Activated naive CD4-positive, alpha-beta T cell treated with anti-CD3 and anti-CD28 coated beads, Interleukin-2, amount 50 U/mL, for 24 hours (primary cell): ENCODE results near the gene GRM7.
"Not testable (repeated sequence)": the region's sequence is repeated elsewhere in the genome, so short reads cannot be mapped to it uniquely, and the experiment has no call there.

Experiments
- H3K27ac Mint-ChIP-seq: one replicate; pipeline ENCODE4 v1.8.0; 2021; ENCODE audit warnings: mild to moderate bottlenecking, mixed read lengths
- H3K27me3 Mint-ChIP-seq: one replicate; pipeline ENCODE4 v1.8.0; 2021; ENCODE audit warnings: mixed read lengths
- H3K36me3 Mint-ChIP-seq: one replicate; pipeline ENCODE4 v1.8.0; 2021; ENCODE audit warnings: mixed read lengths
- H3K4me1 Mint-ChIP-seq: one replicate; pipeline ENCODE4 v1.8.0; 2021; ENCODE audit warnings: mixed read lengths
- H3K4me3 Mint-ChIP-seq: one replicate; pipeline ENCODE4 v1.8.0; 2021; ENCODE audit warnings: mild to moderate bottlenecking, mixed read lengths
- H3K9me3 Mint-ChIP-seq: one replicate; pipeline ENCODE4 v1.8.0; 2021; ENCODE audit warnings: mixed read lengths

Gene GRM7

DNA sequence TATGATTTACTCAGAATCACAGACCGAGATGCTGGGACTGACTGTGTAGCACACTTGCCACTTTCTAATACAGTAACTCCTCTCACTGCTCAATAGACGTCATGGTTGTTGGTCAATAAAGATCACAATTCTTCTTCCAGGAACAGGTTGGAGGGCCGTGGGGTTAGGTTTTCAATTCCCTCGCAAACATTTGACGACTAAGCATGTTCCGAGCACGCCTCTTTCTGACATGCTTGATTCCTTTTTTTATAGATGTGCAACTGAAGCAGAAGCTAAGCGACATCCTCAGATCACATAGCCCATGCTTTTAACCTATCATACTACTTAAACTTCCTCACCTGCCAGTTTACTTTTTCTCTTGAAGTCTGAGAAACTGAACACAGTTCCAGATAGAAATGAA is 61.0 kb downstream of the GRM7 start:
- no peak overlapping the region for H3K4me3 Mint-ChIP-seq
- H3K27ac Mint-ChIP-seq = no peak overlapping the region
- H3K4me1 Mint-ChIP-seq = no peaks in the 10 kb centered on the region
- H3K36me3 Mint-ChIP-seq = no peaks in the 10 kb centered on the region
- no peaks in the 10 kb centered on the region for H3K9me3 Mint-ChIP-seq
- H3K27me3 Mint-ChIP-seq = no peaks in the 10 kb centered on the region

- Mint-ChIP-seq H3K9me3 (no peaks in the 10 kb centered on the region), H3K27ac (no peak overlapping the region), H3K4me1 (no peaks in the 10 kb centered on the region), H3K36me3 (no peaks in the 10 kb centered on the region), H3K27me3 (no peaks in the 10 kb centered on the region), H3K4me3 (no peak overlapping the region)
Observed at GRCh38 chr3:6928064-6928463, 67.1 kb downstream of the GRM7 start.

DNA sequence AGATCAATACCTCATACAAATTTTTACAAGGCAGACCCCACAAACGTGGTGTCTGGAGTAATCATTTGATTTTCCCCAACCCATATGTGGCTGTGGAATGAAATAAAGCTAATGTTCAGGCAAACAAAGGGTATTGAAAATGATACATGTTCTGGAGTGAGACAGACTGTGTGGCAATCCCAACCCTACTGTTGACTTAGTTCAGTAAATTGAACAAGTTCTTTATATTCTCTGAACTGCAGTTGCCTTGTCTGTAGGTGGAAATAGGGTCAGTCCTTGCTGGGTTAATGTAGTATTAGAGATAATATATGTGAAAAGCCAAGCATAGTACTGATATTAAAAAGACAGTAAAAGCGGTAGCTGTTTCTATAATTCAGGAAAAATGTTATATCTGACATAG is 69.0 kb downstream of the GRM7 start:
- Mint-ChIP-seq H3K27ac (no peak overlapping the region), H3K36me3 (no peaks in the 10 kb centered on the region), H3K4me3 (no peak overlapping the region)

GRCh38 chr3:6935418-6935817 is 74.5 kb downstream of the GRM7 start:
- H3K9me3 Mint-ChIP-seq, H3K27me3 Mint-ChIP-seq, H3K4me3 Mint-ChIP-seq, H3K27ac Mint-ChIP-seq, H3K4me1 Mint-ChIP-seq, H3K36me3 Mint-ChIP-seq: not testable (repeated sequence)

More for the DNA sequence above, 69.0 kb downstream of the GRM7 start:
- Mint-ChIP-seq H3K9me3 (no peaks in the 10 kb centered on the region), H3K4me1 (no peaks in the 10 kb centered on the region), H3K27me3 (no peaks in the 10 kb centered on the region)

DNA sequence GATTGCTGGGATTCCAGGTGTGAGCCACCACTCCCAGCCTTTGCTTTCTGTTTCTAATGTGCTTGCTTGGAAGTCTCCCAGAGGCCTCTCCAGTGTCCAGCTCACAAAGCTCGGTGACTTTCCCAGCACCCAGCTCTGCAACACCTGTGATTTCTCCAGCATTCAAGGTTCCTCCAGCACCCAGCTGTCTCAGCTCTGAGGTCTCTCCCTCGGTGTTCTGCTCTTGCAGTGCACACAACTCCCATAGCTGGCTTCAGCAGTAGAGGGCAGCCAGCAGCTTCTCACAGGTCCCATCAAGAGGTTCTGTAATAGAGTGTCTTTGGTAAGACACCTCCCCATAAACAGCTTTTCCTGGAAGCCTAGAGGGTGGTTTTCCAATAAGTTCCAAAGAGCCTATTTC is 75.1 kb downstream of the GRM7 start:
- peaks cover under 1% of the 10 kb centered on the region for H3K9me3 Mint-ChIP-seq
- H3K36me3 Mint-ChIP-seq = no peaks in the 10 kb centered on the region
- no peaks in the 10 kb centered on the region for H3K4me1 Mint-ChIP-seq
- H3K27me3 Mint-ChIP-seq = no peaks in the 10 kb centered on the region
- H3K27ac Mint-ChIP-seq = no peak overlapping the region
- H3K4me3 Mint-ChIP-seq = no peak overlapping the region

GRCh38 chr3:6962801-6963200 is 101.9 kb downstream of the GRM7 start:
- Mint-ChIP-seq H3K4me3 (no peak overlapping the region), H3K4me1 (no peaks in the 10 kb centered on the region), H3K27me3 (no peaks in the 10 kb centered on the region), H3K9me3 (no peaks in the 10 kb centered on the region), H3K36me3 (no peaks in the 10 kb centered on the region), H3K27ac (no peak overlapping the region)

GRCh38 chr3:6965881-6966280 is 105.0 kb downstream of the GRM7 start:
- Mint-ChIP-seq H3K36me3 (no peaks in the 10 kb centered on the region), H3K9me3 (no peaks in the 10 kb centered on the region), H3K27ac (no peak overlapping the region), H3K4me3 (no peak overlapping the region), H3K27me3 (no peaks in the 10 kb centered on the region), H3K4me1 (no peaks in the 10 kb centered on the region)

DNA sequence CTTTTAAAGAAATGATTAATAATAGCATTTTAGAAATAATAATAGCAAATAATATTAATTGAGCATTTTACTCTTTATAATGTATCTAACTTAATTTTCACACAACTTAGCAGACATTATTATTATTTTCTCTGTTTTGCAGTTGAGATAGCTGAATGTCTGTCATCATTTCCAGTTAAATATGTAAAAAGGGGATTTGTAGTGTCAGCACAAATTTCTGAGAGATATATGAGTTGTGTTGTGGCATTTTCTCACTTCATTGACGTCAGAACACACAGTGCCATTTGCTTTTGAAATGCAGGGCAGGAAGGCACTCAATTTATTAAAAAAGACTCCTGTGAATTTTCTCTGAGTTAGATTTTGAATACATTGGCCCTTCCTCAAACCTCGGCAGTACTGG is 111.0 kb downstream of the GRM7 start:
- Mint-ChIP-seq H3K4me1 (no peaks in the 10 kb centered on the region), H3K9me3 (no peaks in the 10 kb centered on the region), H3K27me3 (no peaks in the 10 kb centered on the region), H3K4me3 (no peak overlapping the region), H3K27ac (no peak overlapping the region), H3K36me3 (no peaks in the 10 kb centered on the region)

GRCh38 chr3:6985848-6986247 is 124.9 kb downstream of the GRM7 start:
- no peak overlapping the region for H3K4me3 Mint-ChIP-seq
- H3K4me1 Mint-ChIP-seq = no peaks in the 10 kb centered on the region

DNA sequence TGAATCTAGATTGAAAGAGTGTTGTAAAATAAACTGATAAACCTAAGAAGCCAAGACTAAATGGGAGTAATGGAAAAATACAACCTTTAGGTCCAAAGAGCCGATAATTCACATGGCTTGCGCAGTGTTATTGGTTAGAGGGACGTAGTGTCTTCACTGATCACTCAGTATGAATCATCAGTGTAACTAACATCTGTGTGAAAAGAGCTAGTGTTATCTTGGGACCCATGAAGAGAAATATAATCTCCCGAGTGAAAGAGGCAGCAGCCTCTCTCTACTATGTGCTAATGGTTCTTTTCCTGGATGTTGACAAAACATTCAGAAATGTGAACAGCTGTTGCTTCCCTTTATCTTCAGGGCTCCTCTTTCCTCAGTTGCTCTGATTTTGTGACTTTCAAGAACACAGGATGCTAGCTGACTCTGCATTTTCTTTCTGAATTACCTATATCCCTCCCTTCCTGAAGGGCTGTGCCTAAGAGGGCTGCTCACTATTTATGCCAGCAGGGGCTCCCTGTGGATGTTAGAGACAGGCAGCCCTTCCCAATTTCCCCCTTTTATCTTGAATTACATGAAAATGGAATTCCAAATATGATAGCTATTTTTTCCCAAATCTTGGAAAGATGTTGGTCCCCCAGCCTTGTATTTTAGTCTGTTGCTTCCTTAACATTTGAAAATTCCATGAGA is 128.8 kb downstream of the GRM7 start:
- peaks cover 11% of the 10 kb centered on the region for H3K9me3 Mint-ChIP-seq
- H3K27ac Mint-ChIP-seq = no peak overlapping the region
- H3K4me1 Mint-ChIP-seq = no peaks in the 10 kb centered on the region
- no peaks in the 10 kb centered on the region for H3K27me3 Mint-ChIP-seq
- no peak overlapping the region for H3K4me3 Mint-ChIP-seq
- no peaks in the 10 kb centered on the region for H3K36me3 Mint-ChIP-seq

More at GRCh38 chr3:6985848-6986247, 124.9 kb downstream of the GRM7 start:
- Mint-ChIP-seq H3K36me3 (no peaks in the 10 kb centered on the region), H3K9me3 (peaks cover 6% of the 10 kb centered on the region), H3K27me3 (no peaks in the 10 kb centered on the region), H3K27ac (no peak overlapping the region)

DNA sequence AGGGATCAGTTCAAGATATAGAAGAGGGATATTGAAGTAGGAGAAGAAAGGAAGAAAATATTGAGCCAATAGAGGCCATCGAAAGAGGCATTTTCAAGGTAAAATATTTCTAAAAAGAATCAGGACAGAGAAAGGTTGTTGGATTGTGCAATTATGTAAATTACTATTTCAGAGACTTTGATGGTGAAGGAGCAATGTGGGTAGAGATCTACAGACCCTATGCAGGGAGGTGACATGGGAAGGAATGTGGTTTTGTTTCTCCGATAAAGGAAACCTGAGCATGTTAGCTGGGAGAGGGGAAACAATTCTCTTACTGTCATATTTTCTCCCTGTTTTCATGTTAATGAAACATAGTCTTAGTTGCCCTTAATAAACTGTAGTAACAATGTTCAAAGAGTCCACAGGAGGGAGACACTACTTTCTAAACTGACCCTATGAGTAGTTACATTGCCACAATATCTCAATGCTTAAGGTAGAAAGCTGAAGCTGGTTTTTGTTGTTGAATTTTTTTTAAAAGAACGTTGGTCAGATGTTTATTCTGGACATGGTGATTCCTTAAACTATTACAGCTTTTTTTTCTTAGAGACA is 133.3 kb downstream of the GRM7 start:
- no peaks in the 10 kb centered on the region for H3K27me3 Mint-ChIP-seq
- H3K4me3 Mint-ChIP-seq = no peak overlapping the region
- H3K27ac Mint-ChIP-seq = no peak overlapping the region
- H3K9me3 Mint-ChIP-seq = peaks cover 8% of the 10 kb centered on the region
- no peaks in the 10 kb centered on the region for H3K36me3 Mint-ChIP-seq
- H3K4me1 Mint-ChIP-seq = no peaks in the 10 kb centered on the region

- no peaks in the 10 kb centered on the region for H3K27me3 Mint-ChIP-seq
- no peak overlapping the region for H3K27ac Mint-ChIP-seq
- H3K9me3 Mint-ChIP-seq = peaks cover 5% of the 10 kb centered on the region
- H3K4me1 Mint-ChIP-seq = no peaks in the 10 kb centered on the region
- no peak overlapping the region for H3K4me3 Mint-ChIP-seq
- no peaks in the 10 kb centered on the region for H3K36me3 Mint-ChIP-seq
Observed at GRCh38 chr3:7000501-7000900, 139.6 kb downstream of the GRM7 start.

- Mint-ChIP-seq H3K27me3 (no peaks in the 10 kb centered on the region), H3K27ac (no peak overlapping the region), H3K4me1 (no peaks in the 10 kb centered on the region), H3K36me3 (no peaks in the 10 kb centered on the region), H3K9me3 (peaks cover 5% of the 10 kb centered on the region), H3K4me3 (no peak overlapping the region)
Observed at GRCh38 chr3:7001370-7001769, 140.5 kb downstream of the GRM7 start.

- no peaks in the 10 kb centered on the region for H3K9me3 Mint-ChIP-seq
- H3K27me3 Mint-ChIP-seq = no peaks in the 10 kb centered on the region
- H3K4me1 Mint-ChIP-seq = no peaks in the 10 kb centered on the region
- no peak overlapping the region for H3K27ac Mint-ChIP-seq
- H3K4me3 Mint-ChIP-seq = no peak overlapping the region
- H3K36me3 Mint-ChIP-seq = no peaks in the 10 kb centered on the region
Observed at GRCh38 chr3:7015683-7016440, 154.9 kb downstream of the GRM7 start.

DNA sequence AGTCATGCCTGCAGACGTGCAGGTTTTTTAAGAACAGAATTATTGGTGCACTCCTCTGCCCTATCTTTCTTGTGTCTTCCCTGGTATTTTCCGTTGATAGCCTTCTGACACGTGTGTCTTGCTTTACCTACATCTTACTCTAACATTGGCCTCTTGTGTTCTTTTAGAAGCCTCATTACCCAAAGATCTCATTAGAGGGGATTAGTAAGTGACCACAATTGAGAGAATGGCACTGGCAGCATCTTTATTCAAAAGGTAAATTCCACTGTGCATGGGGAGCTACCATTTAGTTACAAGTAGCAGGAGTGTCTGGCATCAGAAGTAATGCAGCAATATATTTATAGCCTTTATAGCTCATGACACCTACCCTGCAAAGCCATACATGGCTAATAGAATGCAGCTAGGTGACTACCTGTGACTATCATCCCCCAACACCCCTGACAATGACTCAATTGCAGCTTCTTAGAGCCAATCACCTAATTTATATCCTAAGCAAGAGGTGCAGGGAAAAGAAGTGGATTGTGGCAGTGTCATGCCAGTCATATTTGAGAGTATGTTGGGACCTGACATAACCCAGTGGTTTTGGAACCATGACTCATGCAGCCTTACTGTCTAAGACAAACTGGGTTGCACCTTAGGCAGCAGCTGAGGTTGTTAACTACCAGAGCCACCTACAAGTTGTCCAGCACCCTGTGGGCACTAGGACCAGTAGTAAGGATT is 164.8 kb downstream of the GRM7 start:
- Mint-ChIP-seq H3K36me3 (no peaks in the 10 kb centered on the region), H3K4me1 (no peaks in the 10 kb centered on the region), H3K9me3 (no peaks in the 10 kb centered on the region), H3K4me3 (no peak overlapping the region), H3K27me3 (no peaks in the 10 kb centered on the region), H3K27ac (no peak overlapping the region)

- Mint-ChIP-seq H3K27ac (no peak overlapping the region), H3K36me3 (no peaks in the 10 kb centered on the region), H3K4me3 (no peak overlapping the region), H3K9me3 (peaks cover 10% of the 10 kb centered on the region), H3K27me3 (no peaks in the 10 kb centered on the region), H3K4me1 (no peaks in the 10 kb centered on the region)
Observed at GRCh38 chr3:7029562-7029961, 168.6 kb downstream of the GRM7 start.
